HFFc6 (cell line): ENCODE data around the gene NDUFB10. TPM values are rescaled to one million over a fixed set of nuclear protein-coding genes. Genes with fewer than 3 reads are reported as not detected.

Experiments used
- DNase-seq: peaks from one replicate; pipeline ENCODE4 v3.0.0-alpha.2; 2018
- H3K27ac Mint-ChIP-seq: 2 replicates; pipeline ENCODE4 v1.8.0; 2020; ENCODE audit warnings: mild to moderate bottlenecking, mixed read lengths
- H3K27me3 Mint-ChIP-seq: 2 replicates; pipeline ENCODE4 v1.8.0; 2021; ENCODE audit warnings: mild to moderate bottlenecking, moderate library complexity, mixed read lengths; ENCODE audit not compliant: insufficient read depth
- H3K36me3 Mint-ChIP-seq: 2 replicates; pipeline ENCODE4 v1.8.0; 2021; ENCODE audit warnings: low read depth, mixed read lengths
- H3K4me1 Mint-ChIP-seq: 2 replicates; pipeline ENCODE4 v1.8.0; 2020; ENCODE audit warnings: low read depth, mixed read lengths
- H3K4me3 Mint-ChIP-seq: 2 replicates; pipeline ENCODE4 v1.8.0; 2020; ENCODE audit warnings: mild to moderate bottlenecking, moderate library complexity, mixed read lengths
- H3K9me3 Mint-ChIP-seq: 2 replicates; pipeline ENCODE4 v1.8.0; 2020; ENCODE audit warnings: mild to moderate bottlenecking, mixed read lengths
- CTCF ChIP-seq: fragments of 200-600 bp; sonication (generic); IDR thresholded peaks from 2 replicates; pipeline ENCODE4 v1.5.0; 2021; ENCODE audit warnings: antibody characterized with exemption, mild to moderate bottlenecking
- total RNA-seq, 6 experiments: library from RNA; stranded (reverse); fragmentation: NEBNext Ultra II Directional; extraction: Animal tissue kit (Norgen Biotek cat#: 25700); gene quantifications; 2 replicates in 1 of 6; 3 replicates in 5 of 6; pipeline ENCODE4 v1.2.3, GENCODE V29; 2021

The NDUFB10 gene
- total RNA-seq, 6 experiments from 2014 or later = 146 to 190 (median 173) TPM

GRCh38 chr16:1914084-1914608 is 45.2 kb upstream of the NDUFB10 start:
- Mint-ChIP-seq H3K27me3 (peaks cover 39% of the 10 kb centered on the region), H3K4me1 (no peaks in the 10 kb centered on the region)

GRCh38 chr16:1914988-1915387 is 44.4 kb upstream of the NDUFB10 start:
- Mint-ChIP-seq H3K4me3 (no peak overlapping the region), H3K9me3 (no peaks in the 10 kb centered on the region), H3K27ac (no peak overlapping the region), H3K36me3 (no peaks in the 10 kb centered on the region), H3K27me3 (peaks cover 35% of the 10 kb centered on the region), H3K4me1 (no peaks in the 10 kb centered on the region)
- DNase-seq = no peak
- no peak for TF ChIP-seq CTCF

More at GRCh38 chr16:1914084-1914608, 45.2 kb upstream of the NDUFB10 start:
- Mint-ChIP-seq H3K9me3 (no peaks in the 10 kb centered on the region), H3K4me3 (no peak overlapping the region), H3K36me3 (no peaks in the 10 kb centered on the region), H3K27ac (no peak overlapping the region)
- no peak for DNase-seq
- TF ChIP-seq CTCF = no peak

GRCh38 chr16:1915732-1916639 is 43.4 kb upstream of the NDUFB10 start:
- Mint-ChIP-seq H3K36me3 (no peaks in the 10 kb centered on the region), H3K4me3 (no peak overlapping the region), H3K27ac (no peak overlapping the region), H3K4me1 (no peaks in the 10 kb centered on the region), H3K27me3 (peaks cover 39% of the 10 kb centered on the region), H3K9me3 (no peaks in the 10 kb centered on the region)
- no peak for DNase-seq
- no peak for TF ChIP-seq CTCF

GRCh38 chr16:1916640-1916990 is 42.7 kb upstream of the NDUFB10 start:
- Mint-ChIP-seq H3K36me3 (no peaks in the 10 kb centered on the region), H3K9me3 (no peaks in the 10 kb centered on the region), H3K27me3 (peaks cover 46% of the 10 kb centered on the region), H3K27ac (no peak overlapping the region), H3K4me1 (no peaks in the 10 kb centered on the region), H3K4me3 (no peak overlapping the region)
- DNase-seq = no peak
- TF ChIP-seq CTCF = no peak

- Mint-ChIP-seq H3K27me3 (peaks cover 49% of the 10 kb centered on the region), H3K4me1 (no peaks in the 10 kb centered on the region), H3K27ac (no peak overlapping the region), H3K9me3 (no peaks in the 10 kb centered on the region), H3K36me3 (no peaks in the 10 kb centered on the region), H3K4me3 (no peak overlapping the region)
- TF ChIP-seq CTCF = no peak
- no peak for DNase-seq
Observed at GRCh38 chr16:1917056-1917664, 42.2 kb upstream of the NDUFB10 start.
